Measurements from ENCODE around the gene NELL2.

Gene NELL2

GRCh38 chr12:44581642-44582242 lies 294.4 kb downstream of the NELL2 start:
- H3K27ac ChIP-seq: no peak overlapping the region
- TF ChIP-seq CTCF (conservative IDR thresholded peaks at IDR 0.05): no peak

DNA sequence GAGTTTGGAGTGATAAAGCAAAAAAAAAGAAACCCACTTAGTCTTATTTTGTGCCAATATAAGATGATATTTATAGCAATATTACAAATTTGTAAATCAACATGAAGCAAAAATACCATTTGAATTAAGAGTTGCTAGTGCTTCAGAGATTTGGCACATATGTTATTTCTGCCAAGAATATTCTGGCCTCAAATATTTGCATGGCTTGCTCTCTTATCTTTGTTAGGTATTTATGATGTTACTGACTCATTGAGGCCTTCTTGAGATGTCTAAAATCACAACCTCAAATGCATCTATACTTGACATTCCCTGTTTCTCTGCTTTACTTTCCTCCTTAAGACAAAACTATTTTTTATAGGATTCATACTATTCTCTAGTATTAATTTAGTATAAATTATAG lies 301.5 kb downstream of the NELL2 start:
- no peak for TF ChIP-seq CTCF (conservative IDR thresholded peaks at IDR 0.05)
- H3K27ac ChIP-seq: no peak overlapping the region; the same call in 1 of the 2 replicates

- TF ChIP-seq CTCF (conservative IDR thresholded peaks at IDR 0.05): no peak
- H3K27ac ChIP-seq: no peak overlapping the region
Observed at GRCh38 chr12:44573723-44574122, 302.4 kb downstream of the NELL2 start.

GRCh38 chr12:44571006-44571550 lies 305.0 kb downstream of the NELL2 start:
- H3K27ac ChIP-seq: no peak overlapping the region
- no peak for TF ChIP-seq CTCF (conservative IDR thresholded peaks at IDR 0.05)

DNA sequence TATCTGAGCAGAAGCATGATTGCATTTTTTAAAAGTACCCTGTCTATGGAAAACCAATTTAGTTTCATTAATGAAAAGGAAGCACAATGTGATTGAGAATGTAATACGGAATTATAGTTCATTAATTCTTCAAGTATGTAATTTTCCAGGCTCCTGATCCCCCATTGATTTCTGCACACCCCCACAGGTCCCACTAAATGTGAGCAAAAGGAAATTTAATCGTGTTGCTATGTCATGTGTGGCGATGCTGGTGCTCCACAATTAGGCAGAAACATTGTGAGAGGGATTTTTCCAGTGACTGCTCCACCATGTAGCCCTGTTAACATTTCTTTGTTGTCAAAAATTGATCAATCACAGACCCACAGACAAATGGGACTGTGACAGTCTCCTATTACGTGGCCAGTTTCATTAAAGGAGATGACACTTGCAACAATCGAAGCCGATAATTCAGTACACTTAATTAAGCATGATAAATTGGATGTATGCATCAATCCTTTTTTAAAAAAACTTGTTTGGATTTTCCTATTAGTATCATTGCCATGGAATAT lies 306.0 kb downstream of the NELL2 start:
- H3K27ac ChIP-seq: no peak overlapping the region
- no peak for TF ChIP-seq CTCF (conservative IDR thresholded peaks at IDR 0.05)

DNA sequence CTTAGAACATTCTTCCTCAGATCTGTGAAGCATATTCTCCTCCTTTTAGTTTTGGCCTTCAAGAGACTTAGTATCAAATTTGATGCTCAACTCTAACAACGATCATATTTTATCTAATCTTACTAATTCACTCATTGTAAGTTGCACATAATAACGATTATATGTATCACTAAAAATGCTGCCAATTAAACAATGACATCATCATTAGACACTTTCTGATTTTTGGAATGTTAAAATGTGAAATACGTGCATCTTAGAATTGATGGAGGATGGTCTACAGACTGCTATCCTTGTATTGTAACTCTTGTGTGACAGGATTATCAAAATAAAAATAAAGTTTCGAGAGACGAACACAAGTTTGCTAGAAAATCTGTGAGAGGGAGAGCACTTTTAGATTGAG lies 311.0 kb downstream of the NELL2 start:
- TF ChIP-seq CTCF (conservative IDR thresholded peaks at IDR 0.05): no peak
- H3K27ac ChIP-seq: no peak overlapping the region

DNA sequence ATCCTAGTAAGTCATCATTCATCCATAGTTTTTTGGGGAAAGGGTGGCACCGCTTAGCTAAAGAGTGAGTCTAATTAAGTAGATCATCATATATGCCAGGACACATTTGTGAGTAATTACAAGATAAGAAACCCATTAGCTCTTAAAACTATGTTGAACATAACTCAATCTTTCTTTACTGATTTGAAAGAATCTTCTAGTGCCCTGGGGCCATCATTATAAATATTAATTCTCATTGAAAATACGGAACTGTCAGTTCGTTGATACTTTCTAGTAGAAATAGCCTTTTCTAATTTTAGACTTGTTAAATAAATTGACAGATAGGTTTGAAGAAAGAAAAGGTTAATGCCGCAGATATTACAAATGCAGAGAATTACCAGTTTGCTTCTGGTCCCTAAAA lies 312.6 kb downstream of the NELL2 start:
- H3K27ac ChIP-seq: no peak overlapping the region
- no peak for TF ChIP-seq CTCF (conservative IDR thresholded peaks at IDR 0.05)

Measured in VCaP (cell line).